ENCODE measurements around the gene NIFK.

GRCh38 chr2:121696410-121696930, 40.2 kb downstream of the NIFK start:
- TF ChIP-seq, protein P1, sequence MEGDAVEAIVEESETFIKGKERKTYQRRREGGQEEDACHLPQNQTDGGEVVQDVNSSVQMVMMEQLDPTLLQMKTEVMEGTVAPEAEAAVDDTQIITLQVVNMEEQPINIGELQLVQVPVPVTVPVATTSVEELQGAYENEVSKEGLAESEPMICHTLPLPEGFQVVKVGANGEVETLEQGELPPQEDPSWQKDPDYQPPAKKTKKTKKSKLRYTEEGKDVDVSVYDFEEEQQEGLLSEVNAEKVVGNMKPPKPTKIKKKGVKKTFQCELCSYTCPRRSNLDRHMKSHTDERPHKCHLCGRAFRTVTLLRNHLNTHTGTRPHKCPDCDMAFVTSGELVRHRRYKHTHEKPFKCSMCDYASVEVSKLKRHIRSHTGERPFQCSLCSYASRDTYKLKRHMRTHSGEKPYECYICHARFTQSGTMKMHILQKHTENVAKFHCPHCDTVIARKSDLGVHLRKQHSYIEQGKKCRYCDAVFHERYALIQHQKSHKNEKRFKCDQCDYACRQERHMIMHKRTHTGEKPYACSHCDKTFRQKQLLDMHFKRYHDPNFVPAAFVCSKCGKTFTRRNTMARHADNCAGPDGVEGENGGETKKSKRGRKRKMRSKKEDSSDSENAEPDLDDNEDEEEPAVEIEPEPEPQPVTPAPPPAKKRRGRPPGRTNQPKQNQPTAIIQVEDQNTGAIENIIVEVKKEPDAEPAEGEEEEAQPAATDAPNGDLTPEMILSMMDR (IDR thresholded peaks at IDR 0.05) = no peak
- TF ChIP-seq POLR2A (IDR thresholded peaks at IDR 0.05) = no peak

All from Peyer's patch (tissue), 4 donors.